ENCODE data around the gene MTM1.
A peak's percentile ranks its signal among the peaks of the same experiment; 100 is the strongest.

The MTM1 gene

DNA sequence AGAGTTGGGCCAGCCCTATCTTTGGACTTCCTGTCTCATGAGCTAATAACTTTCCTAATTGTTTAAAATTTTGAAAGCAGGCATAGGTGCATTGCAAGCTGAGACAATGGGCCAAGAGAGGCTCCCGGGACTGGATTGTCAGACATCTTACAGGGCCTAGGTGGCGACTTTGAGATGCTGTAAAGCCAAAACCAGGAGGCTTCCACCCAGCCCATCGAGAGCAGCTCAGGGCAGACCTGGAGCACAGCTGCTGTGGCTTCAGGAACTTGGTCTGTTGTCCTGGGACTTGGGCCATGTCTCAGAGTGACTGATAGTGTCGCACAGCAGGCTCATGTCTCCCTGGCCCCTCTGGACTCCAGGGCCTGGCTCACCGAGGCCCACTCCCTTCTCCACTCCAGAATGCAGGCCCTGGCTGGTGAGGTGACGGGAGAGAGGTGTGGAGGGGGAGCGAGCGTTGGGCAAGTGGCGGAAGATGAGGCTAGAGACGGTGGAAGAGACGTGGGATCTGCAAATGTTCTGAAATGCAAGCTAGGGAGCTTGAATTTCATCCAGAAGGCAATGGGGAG lies 24.1 kb upstream of the MTM1 start:
- Histone ChIP-seq H3K4me1 (ENCODE audit: control insufficient read depth, insufficient read depth, low read length) (no peaks in the 10 kb centered on the region), H3K27ac (ENCODE audit: extremely low read depth, low read depth, low read length) (no peak overlapping the region), H3K36me3 (ENCODE audit: control insufficient read depth in 2 of 2, insufficient read depth in 1 of 2, low read length in 2 of 2) (no peaks in the 10 kb centered on the region), H3K4me3 (ENCODE audit: low read depth, low read length) (no peak overlapping the region), H3K9me3 (ENCODE audit: control insufficient read depth, insufficient read depth, low read depth, low read length) (no peaks in the 10 kb centered on the region)
- ChIA-PET CTCF (interaction anchor here (0.9 kb wide), 1 partner anchor 29 kb away, joined by 5 read pairs; no protein-coding TSS in a partner anchor), POLR2A (no interaction called here)
- no peak for TF ChIP-seq ZNF843 (tag by site-specific recombination; IDR thresholded peaks at IDR 0.05)
- 0 out of 2 replicates have a peak, but pooled peaks have one; percentile 15 for TF ChIP-seq ZNF654 (tag by site-specific recombination; IDR thresholded peaks at IDR 0.05; ENCODE audit: low read depth)

- peak; percentile 15; the same call in 1 of the 2 replicates for TF ChIP-seq EGR2 (tag by site-specific recombination; IDR thresholded peaks at IDR 0.05; ENCODE audit: low read depth)
- 0 out of 2 replicates have a peak, but pooled peaks have one; percentile 18 for TF ChIP-seq ZFHX2 (tag by site-specific recombination; conservative IDR thresholded peaks at IDR 0.05)
- TF ChIP-seq ZNF175 (tag by site-specific recombination; IDR thresholded peaks at IDR 0.05): no peak
- ChIA-PET CTCF (interaction anchor here (0.7 to 0.8 kb wide), 2 partner anchors 121 to 176 kb away, joined by 3 to 6 read pairs; no protein-coding TSS in a partner anchor), POLR2A (no interaction called here)
- no peaks in the 10 kb centered on the region for H3K9me3 ChIP-seq (ENCODE audit: control insufficient read depth, insufficient read depth, low read depth, low read length)
- no peaks in the 10 kb centered on the region for H3K36me3 ChIP-seq (ENCODE audit: control insufficient read depth in 2 of 2, insufficient read depth in 1 of 2, low read length in 2 of 2)
- no peaks in the 10 kb centered on the region for H3K4me1 ChIP-seq (ENCODE audit: control insufficient read depth, insufficient read depth, low read length)
- no peak overlapping the region for H3K27ac ChIP-seq (ENCODE audit: extremely low read depth, low read depth, low read length)
- no peak overlapping the region for H3K4me3 ChIP-seq (ENCODE audit: low read depth, low read length)
Measured at GRCh38 chrX:150544835-150545770, 23.3 kb upstream of the MTM1 start.

GRCh38 chrX:150546711-150547153 lies 21.7 kb upstream of the MTM1 start:
- ChIA-PET CTCF (interaction anchor here (1.3 kb wide), 1 partner anchor 40 kb away, joined by 3 read pairs; no protein-coding TSS in a partner anchor), POLR2A (no interaction called here)
- H3K27ac ChIP-seq (ENCODE audit: extremely low read depth, low read depth, low read length): no peak overlapping the region
- no peaks in the 10 kb centered on the region for H3K9me3 ChIP-seq (ENCODE audit: control insufficient read depth, insufficient read depth, low read depth, low read length)
- no peaks in the 10 kb centered on the region for H3K36me3 ChIP-seq (ENCODE audit: control insufficient read depth in 2 of 2, insufficient read depth in 1 of 2, low read length in 2 of 2)
- H3K4me3 ChIP-seq (ENCODE audit: low read depth, low read length): no peak overlapping the region
- H3K4me1 ChIP-seq (ENCODE audit: control insufficient read depth, insufficient read depth, low read length): no peaks in the 10 kb centered on the region
- no peak for TF ChIP-seq ZNF114 (tag by site-specific recombination; IDR thresholded peaks at IDR 0.05)
- TF ChIP-seq ZNF585B (tag by site-specific recombination; IDR thresholded peaks at IDR 0.05): no peak
- TF ChIP-seq, protein P1, sequence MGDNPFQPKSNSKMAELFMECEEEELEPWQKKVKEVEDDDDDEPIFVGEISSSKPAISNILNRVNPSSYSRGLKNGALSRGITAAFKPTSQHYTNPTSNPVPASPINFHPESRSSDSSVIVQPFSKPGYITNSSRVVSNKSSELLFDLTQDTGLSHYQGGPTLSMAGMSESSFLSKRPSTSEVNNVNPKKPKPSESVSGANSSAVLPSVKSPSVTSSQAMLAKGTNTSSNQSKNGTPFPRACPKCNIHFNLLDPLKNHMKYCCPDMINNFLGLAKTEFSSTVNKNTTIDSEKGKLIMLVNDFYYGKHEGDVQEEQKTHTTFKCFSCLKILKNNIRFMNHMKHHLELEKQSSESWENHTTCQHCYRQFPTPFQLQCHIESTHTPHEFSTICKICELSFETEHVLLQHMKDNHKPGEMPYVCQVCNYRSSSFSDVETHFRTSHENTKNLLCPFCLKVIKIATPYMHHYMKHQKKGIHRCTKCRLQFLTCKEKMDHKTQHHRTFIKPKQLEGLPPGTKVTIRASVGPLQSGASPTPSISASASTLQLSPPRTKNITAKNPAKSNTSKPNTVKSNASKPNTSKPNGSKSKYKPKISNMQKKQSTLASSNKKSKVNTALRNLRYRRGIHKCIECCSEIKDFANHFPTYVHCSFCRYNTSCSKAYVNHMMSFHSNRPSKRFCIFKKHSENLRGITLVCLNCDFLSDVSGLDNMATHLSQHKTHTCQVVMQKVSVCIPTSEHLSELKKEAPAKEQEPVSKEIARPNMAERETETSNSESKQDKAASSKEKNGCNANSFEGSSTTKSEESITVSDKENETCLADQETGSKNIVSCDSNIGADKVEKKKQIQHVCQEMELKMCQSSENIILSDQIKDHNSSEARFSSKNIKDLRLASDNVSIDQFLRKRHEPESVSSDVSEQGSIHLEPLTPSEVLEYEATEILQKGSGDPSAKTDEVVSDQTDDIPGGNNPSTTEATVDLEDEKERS (tag by site-specific recombination; IDR thresholded peaks at IDR 0.05): no peak
- no peak for TF ChIP-seq PATZ1 (tag by site-specific recombination; IDR thresholded peaks at IDR 0.05)
- no peak for TF ChIP-seq ZNF302 (tag by site-specific recombination; IDR thresholded peaks at IDR 0.05; ENCODE audit: low read depth)
- TF ChIP-seq ATF2 (tag by site-specific recombination; IDR thresholded peaks at IDR 0.05; ENCODE audit: low read depth): no peak
- TF ChIP-seq ZSCAN4 (tag by site-specific recombination; IDR thresholded peaks at IDR 0.05): no peak
- no peak for TF ChIP-seq HOXD13 (CRISPR knock-in tag; IDR thresholded peaks at IDR 0.05; ENCODE audit: borderline replicate concordance)
- no peak for TF ChIP-seq ZNF354C (tag by site-specific recombination; IDR thresholded peaks at IDR 0.05; ENCODE audit: borderline replicate concordance, low read depth)
- TF ChIP-seq MEIS1 (CRISPR knock-in tag; IDR thresholded peaks at IDR 0.05; ENCODE audit: borderline replicate concordance): no peak
- no peak for TF ChIP-seq ZNF366 (tag by site-specific recombination; conservative IDR thresholded peaks at IDR 0.05)
